ENCODE measurements around the gene DHX57.

DNA sequence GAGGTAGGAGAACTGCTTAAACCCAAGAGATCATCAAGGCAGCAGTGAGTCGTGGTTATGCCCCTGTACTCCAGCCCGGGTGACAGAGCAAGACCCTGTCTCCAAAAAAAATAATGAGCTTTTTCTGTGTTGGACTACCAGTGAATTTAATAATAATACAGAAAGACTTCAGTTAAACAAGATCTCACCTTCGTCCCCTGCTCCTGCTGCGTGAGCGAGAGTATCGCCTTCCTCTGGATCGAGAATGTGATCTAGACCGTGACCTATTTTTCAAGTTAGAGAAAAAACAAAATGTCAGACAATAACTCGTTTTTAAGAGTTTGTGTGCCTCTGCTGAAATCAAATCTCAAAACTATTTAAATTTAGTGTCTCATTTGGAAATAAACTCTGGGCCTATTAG, 127.3 kb downstream of the DHX57 start:
- TF ChIP-seq, protein P1, sequence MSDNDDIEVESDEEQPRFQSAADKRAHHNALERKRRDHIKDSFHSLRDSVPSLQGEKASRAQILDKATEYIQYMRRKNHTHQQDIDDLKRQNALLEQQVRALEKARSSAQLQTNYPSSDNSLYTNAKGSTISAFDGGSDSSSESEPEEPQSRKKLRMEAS (IDR thresholded peaks at IDR 0.05) = no peak
- no peak for TF ChIP-seq EP300 (IDR thresholded peaks at IDR 0.05; ENCODE audit: borderline replicate concordance)
- no peak for TF ChIP-seq YY1 (IDR thresholded peaks at IDR 0.05; ENCODE audit: low read depth)
- no peak for TF ChIP-seq TCF12 (IDR thresholded peaks at IDR 0.05; ENCODE audit: low read depth)
- TF ChIP-seq RAD21 (IDR thresholded peaks at IDR 0.05; ENCODE audit: low read depth) = no peak
- no peak for TF ChIP-seq TAF1 (IDR thresholded peaks at IDR 0.05; ENCODE audit: low read depth)
- TF ChIP-seq, protein P2, sequence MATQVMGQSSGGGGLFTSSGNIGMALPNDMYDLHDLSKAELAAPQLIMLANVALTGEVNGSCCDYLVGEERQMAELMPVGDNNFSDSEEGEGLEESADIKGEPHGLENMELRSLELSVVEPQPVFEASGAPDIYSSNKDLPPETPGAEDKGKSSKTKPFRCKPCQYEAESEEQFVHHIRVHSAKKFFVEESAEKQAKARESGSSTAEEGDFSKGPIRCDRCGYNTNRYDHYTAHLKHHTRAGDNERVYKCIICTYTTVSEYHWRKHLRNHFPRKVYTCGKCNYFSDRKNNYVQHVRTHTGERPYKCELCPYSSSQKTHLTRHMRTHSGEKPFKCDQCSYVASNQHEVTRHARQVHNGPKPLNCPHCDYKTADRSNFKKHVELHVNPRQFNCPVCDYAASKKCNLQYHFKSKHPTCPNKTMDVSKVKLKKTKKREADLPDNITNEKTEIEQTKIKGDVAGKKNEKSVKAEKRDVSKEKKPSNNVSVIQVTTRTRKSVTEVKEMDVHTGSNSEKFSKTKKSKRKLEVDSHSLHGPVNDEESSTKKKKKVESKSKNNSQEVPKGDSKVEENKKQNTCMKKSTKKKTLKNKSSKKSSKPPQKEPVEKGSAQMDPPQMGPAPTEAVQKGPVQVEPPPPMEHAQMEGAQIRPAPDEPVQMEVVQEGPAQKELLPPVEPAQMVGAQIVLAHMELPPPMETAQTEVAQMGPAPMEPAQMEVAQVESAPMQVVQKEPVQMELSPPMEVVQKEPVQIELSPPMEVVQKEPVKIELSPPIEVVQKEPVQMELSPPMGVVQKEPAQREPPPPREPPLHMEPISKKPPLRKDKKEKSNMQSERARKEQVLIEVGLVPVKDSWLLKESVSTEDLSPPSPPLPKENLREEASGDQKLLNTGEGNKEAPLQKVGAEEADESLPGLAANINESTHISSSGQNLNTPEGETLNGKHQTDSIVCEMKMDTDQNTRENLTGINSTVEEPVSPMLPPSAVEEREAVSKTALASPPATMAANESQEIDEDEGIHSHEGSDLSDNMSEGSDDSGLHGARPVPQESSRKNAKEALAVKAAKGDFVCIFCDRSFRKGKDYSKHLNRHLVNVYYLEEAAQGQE (IDR thresholded peaks at IDR 0.05; ENCODE audit: low read depth) = no peak
- no peak for TF ChIP-seq TEAD4 (IDR thresholded peaks at IDR 0.05)
- TF ChIP-seq FOXM1 (IDR thresholded peaks at IDR 0.05; ENCODE audit: borderline replicate concordance, low read depth) = no peak
